Measurements from ENCODE around the gene SETD1A. TPM values are rescaled to one million over a fixed set of nuclear protein-coding genes. Genes with fewer than 3 reads are reported as not detected.
A peak's percentile ranks its signal among the peaks of the same experiment; 100 is the strongest.
"Not testable (repeated sequence)": the region's sequence is repeated elsewhere in the genome, so short reads cannot be mapped to it uniquely, and the experiment has no call there.

Gene SETD1A
- total and polyA plus RNA-seq, 7 experiments from 2014 or later = 1.3 to 47.2 (median 32.9) TPM

DNA sequence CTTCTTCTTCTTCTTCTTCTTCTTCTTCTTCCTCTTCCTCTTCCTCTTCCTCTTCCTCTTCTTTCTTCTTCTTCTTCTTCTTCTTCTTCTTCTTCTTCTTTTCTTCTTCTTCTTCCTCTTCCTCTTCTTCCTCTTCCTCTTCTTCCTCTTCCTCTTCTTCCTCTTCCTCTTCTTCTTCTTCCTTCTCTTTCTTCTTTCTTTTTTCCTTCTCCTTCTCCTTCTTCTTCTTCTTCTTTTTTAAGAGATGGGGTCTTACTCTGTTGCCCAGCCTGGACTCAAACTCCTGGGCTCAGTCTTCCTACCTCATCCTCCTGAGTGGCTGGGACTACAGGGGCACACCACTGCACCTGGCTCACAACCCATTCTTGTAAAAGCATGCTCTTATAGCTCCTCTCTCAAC is 55.7 kb downstream of the SETD1A start:
- H3K27me3 ChIP-seq (ENCODE audit: control insufficient read depth in 2 of 2, insufficient read depth in 2 of 2, low read length in 2 of 2); H3K4me1 ChIP-seq (ENCODE audit: control insufficient read depth in 2 of 2, insufficient read depth in 2 of 2, low read length in 2 of 2); H3K36me3 ChIP-seq (ENCODE audit: control insufficient read depth in 2 of 3, insufficient read depth in 3 of 3, low read length in 3 of 3); H3K9me3 Mint-ChIP-seq; H3K27ac Mint-ChIP-seq; H3K4me3 ChIP-seq (ENCODE audit: low read length); H3K9me3 ChIP-seq (ENCODE audit: control insufficient read depth in 2 of 3, low read length in 3 of 3); DNase-seq; H3K36me3 Mint-ChIP-seq; CTCF ChIA-PET; ATAC-seq; H3K27ac ChIP-seq (ENCODE audit: low read depth, low read length); POLR2A ChIA-PET; intact Hi-C loops (cut with micrococcal nuclease): not testable (repeated sequence)
- peaks cover 13 to 27% (median 20%) of the 10 kb centered on the region in 7 donors for H3K4me1 Mint-ChIP-seq
- peaks cover 0 to 56% (median 22%) of the 10 kb centered on the region in 5 donors for H3K27me3 Mint-ChIP-seq
- H3K4me3 Mint-ChIP-seq = peak overlapping the region in 3 of 10 donors; percentile 19 to 86 (median 65)

DNA sequence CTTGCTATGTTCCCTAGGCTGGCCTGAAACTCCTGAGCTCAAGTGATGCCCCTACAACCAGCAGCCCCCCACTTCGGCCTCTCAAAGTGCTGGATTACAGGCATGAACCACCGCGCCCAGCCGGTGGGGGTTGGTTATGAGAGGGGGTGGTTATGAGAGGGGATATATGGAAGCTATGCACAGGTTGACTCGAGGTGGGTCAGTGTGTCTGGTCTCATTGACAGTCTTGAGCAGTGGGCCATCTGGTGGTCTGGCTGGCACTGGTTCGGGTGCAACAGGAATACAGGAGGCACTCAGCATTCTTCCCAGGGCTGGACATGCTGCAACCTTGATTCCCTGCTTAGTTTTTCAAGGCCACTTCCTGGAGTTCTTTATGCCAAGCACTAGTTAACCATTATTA is 58.5 kb downstream of the SETD1A start:
- no peak overlapping the region for H3K4me3 ChIP-seq (ENCODE audit: low read length)
- no peaks in the 10 kb centered on the region for H3K36me3 ChIP-seq (ENCODE audit: control insufficient read depth in 2 of 3, insufficient read depth in 3 of 3, low read length in 3 of 3)
- Mint-ChIP-seq H3K9me3 (no peaks in the 10 kb centered on the region), H3K4me1 (peaks cover 0 to 17% (median 16%) of the 10 kb centered on the region in 7 donors), H3K36me3 (no peaks in the 10 kb centered on the region), H3K4me3 (no peak overlapping the region), H3K27me3 (peaks cover 0 to 36% (median 22%) of the 10 kb centered on the region in 5 donors), H3K27ac (no peak overlapping the region)
- CTCF ChIA-PET = no interaction called here
- H3K27me3 ChIP-seq (ENCODE audit: control insufficient read depth in 2 of 2, insufficient read depth in 2 of 2, low read length in 2 of 2) = no peaks in the 10 kb centered on the region
- H3K4me1 ChIP-seq (ENCODE audit: control insufficient read depth in 2 of 2, insufficient read depth in 2 of 2, low read length in 2 of 2) = peaks cover 2 to 4% of the 10 kb centered on the region in 2 donors
- H3K27ac ChIP-seq (ENCODE audit: low read depth, low read length) = no peak overlapping the region
- H3K9me3 ChIP-seq (ENCODE audit: control insufficient read depth in 2 of 3, low read length in 3 of 3) = no peaks in the 10 kb centered on the region
- POLR2A ChIA-PET = no interaction called here
- ATAC-seq (no peak), DNase-seq (no peak)
- intact Hi-C loops (cut with micrococcal nuclease) = no loop called here

DNA sequence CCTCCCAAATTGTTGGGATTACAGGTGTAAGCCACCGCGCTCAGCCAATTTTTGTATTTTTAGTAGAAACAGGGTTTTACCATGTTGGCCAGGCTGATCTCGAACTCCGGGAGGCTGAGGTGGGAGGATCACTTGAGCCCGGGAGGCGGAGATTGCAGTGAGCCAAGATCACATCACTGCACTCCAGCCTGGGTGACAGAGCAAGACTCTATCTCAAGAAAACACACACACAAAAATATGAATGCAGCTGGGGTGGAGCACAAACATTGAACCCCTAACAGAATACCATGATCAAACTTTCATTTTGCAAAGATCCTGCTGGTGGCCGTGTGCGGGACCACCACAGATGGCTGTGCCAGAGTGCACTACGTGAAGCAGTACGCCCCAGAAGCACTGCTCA is 60.2 kb downstream of the SETD1A start:
- H3K36me3 ChIP-seq (ENCODE audit: control insufficient read depth in 2 of 3, insufficient read depth in 3 of 3, low read length in 3 of 3); DNase-seq; H3K4me3 Mint-ChIP-seq; H3K27me3 ChIP-seq (ENCODE audit: control insufficient read depth in 2 of 2, insufficient read depth in 2 of 2, low read length in 2 of 2); H3K4me3 ChIP-seq (ENCODE audit: low read length); H3K36me3 Mint-ChIP-seq; CTCF ChIA-PET; H3K27ac Mint-ChIP-seq; POLR2A ChIA-PET; intact Hi-C loops (cut with micrococcal nuclease); H3K9me3 Mint-ChIP-seq; H3K27ac ChIP-seq (ENCODE audit: low read depth, low read length); H3K4me1 ChIP-seq (ENCODE audit: control insufficient read depth in 2 of 2, insufficient read depth in 2 of 2, low read length in 2 of 2); ATAC-seq; H3K9me3 ChIP-seq (ENCODE audit: control insufficient read depth in 2 of 3, low read length in 3 of 3): not testable (repeated sequence)
- Mint-ChIP-seq H3K27me3 (peaks cover 0 to 19% (median 12%) of the 10 kb centered on the region in 5 donors), H3K4me1 (peaks cover 0 to 10% (median 5%) of the 10 kb centered on the region in 7 donors)

DNA sequence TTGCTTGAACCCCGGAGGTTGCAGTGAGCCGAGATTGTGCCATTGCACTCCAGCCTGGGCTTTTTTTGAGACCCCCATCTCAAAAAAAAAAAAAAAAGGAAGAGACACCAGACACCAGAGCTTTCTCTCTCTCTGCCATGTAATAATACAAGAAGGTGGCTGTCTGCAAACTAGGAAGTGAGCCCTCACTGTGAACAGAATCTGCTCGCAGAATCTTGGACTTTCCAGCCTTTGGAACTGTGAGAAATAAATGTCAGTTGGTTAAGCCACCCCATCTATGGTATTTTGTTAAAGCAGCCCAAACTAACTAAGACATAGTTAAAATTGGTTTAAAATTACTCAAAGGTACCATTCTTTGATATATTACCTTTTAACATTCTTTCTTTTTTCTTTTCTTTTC is 63.0 kb downstream of the SETD1A start:
- Histone ChIP-seq H3K27ac (ENCODE audit: low read depth, low read length) (no peak overlapping the region), H3K36me3 (ENCODE audit: control insufficient read depth in 2 of 3, insufficient read depth in 3 of 3, low read length in 3 of 3) (no peaks in the 10 kb centered on the region), H3K27me3 (ENCODE audit: control insufficient read depth in 2 of 2, insufficient read depth in 2 of 2, low read length in 2 of 2) (no peaks in the 10 kb centered on the region), H3K9me3 (ENCODE audit: control insufficient read depth in 2 of 3, low read length in 3 of 3) (no peaks in the 10 kb centered on the region), H3K4me3 (ENCODE audit: low read length) (no peak overlapping the region), H3K4me1 (ENCODE audit: control insufficient read depth in 2 of 2, insufficient read depth in 2 of 2, low read length in 2 of 2) (no peaks in the 10 kb centered on the region)
- H3K27ac Mint-ChIP-seq = no peak overlapping the region
- H3K9me3 Mint-ChIP-seq = no peaks in the 10 kb centered on the region
- H3K4me1 Mint-ChIP-seq = peaks cover 0 to 10% (median 0%) of the 10 kb centered on the region in 7 donors
- DNase-seq (no peak), ATAC-seq (no peak)
- ChIA-PET POLR2A (interaction anchor here (0.6 to 0.7 kb wide), 3 partner anchors 14 to 489 kb away, joined by 3 to 4 read pairs (median 3); no protein-coding TSS in a partner anchor), CTCF (interaction anchor here (0.7 kb wide), 1 partner anchor 889 kb away, joined by 3 read pairs; no protein-coding TSS in a partner anchor)
- H3K27me3 Mint-ChIP-seq = peaks cover 0 to 3% (median 0%) of the 10 kb centered on the region in 5 donors
- H3K36me3 Mint-ChIP-seq = peaks cover 0 to 4% (median 0%) of the 10 kb centered on the region in 5 donors
- intact Hi-C loops (cut with micrococcal nuclease) = no loop called here
- H3K4me3 Mint-ChIP-seq = no peak overlapping the region

DNA sequence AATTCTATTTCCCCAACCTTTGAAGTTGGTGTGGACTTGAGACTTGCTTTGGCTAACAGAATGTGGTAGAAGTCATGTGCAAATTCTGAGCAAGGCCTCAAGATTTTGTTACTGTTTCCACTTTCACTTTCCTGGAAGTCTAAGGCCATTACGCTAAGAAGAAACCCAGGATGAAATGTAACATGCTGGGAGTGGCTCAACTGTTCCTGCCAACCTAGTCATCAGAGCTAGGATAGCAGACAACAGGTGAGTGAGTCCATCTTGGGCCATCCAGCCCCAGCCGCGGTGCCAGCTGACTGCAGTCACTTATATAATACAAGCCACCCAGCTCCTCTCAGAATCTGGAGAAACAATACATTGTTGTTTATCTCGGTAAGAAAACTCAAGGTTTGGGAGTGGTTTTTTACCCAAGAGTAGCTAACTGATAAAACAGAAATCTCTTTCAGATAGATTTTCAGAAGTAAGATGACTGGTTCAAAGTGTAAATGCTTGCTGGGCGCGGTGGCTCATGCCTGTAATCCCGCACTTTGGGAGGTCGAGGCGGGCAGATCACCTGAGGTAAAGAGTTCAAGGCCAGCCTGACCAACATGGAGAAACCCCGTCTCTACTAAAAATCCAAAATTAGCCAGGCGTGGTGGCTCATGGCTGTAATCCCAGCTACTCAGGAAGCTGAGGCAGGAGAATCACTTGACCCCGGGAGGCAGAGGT is 65.1 kb downstream of the SETD1A start:
- Histone ChIP-seq H3K36me3 (ENCODE audit: control insufficient read depth in 2 of 3, insufficient read depth in 3 of 3, low read length in 3 of 3) (no peaks in the 10 kb centered on the region), H3K4me1 (ENCODE audit: control insufficient read depth in 2 of 2, insufficient read depth in 2 of 2, low read length in 2 of 2) (no peaks in the 10 kb centered on the region), H3K4me3 (ENCODE audit: low read length) (no peak overlapping the region), H3K9me3 (ENCODE audit: control insufficient read depth in 2 of 3, low read length in 3 of 3) (no peaks in the 10 kb centered on the region), H3K27ac (ENCODE audit: low read depth, low read length) (no peak overlapping the region), H3K27me3 (ENCODE audit: control insufficient read depth in 2 of 2, insufficient read depth in 2 of 2, low read length in 2 of 2) (no peaks in the 10 kb centered on the region)
- Mint-ChIP-seq H3K27ac (peak overlapping the region in 1 of 9 donors; percentile 79), H3K4me3 (peak overlapping the region in 1 of 10 donors; percentile 17), H3K36me3 (peaks cover 0 to 4% (median 0%) of the 10 kb centered on the region in 5 donors), H3K9me3 (peaks cover 0 to 2% (median 0%) of the 10 kb centered on the region in 11 donors), H3K27me3 (no peaks in the 10 kb centered on the region), H3K4me1 (peaks cover 0 to 10% (median 0%) of the 10 kb centered on the region in 7 donors)
- ChIA-PET CTCF (no interaction called here), POLR2A (interaction anchor here (0.5 to 0.9 kb wide), 2 partner anchors 16 to 74 kb away, joined by 3 read pairs; no protein-coding TSS in a partner anchor)
- ATAC-seq (no peak), DNase-seq (no peak)
- intact Hi-C loops (cut with micrococcal nuclease) = no loop called here

DNA sequence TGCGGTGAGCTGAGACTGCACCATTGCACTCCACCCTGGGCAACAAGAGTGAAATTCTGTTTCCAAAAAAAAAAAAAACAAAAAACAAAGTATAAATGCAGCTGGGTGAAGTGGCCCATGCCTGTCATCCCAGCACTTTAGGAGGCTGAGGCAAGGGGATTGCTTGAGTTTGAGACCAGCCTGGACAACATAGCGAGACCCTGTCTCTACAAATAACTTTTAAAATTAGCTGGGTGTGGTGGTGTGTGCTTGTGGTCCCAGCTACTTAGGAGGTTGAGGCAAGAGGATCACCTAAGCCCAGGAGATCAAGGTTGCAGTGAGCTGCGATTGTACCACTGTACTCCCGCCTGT is 65.7 kb downstream of the SETD1A start:
- peaks cover 0 to 10% (median 0%) of the 10 kb centered on the region in 7 donors for H3K4me1 Mint-ChIP-seq
- no peaks in the 10 kb centered on the region for H3K27me3 Mint-ChIP-seq
- H3K27ac ChIP-seq (ENCODE audit: low read depth, low read length) = no peak overlapping the region
- no peak for DNase-seq
- H3K9me3 Mint-ChIP-seq = peaks cover 0 to 2% (median 0%) of the 10 kb centered on the region in 11 donors
- H3K4me1 ChIP-seq (ENCODE audit: control insufficient read depth in 2 of 2, insufficient read depth in 2 of 2, low read length in 2 of 2) = no peaks in the 10 kb centered on the region
- intact Hi-C loops (cut with micrococcal nuclease) = no loop called here
- H3K27me3 ChIP-seq (ENCODE audit: control insufficient read depth in 2 of 2, insufficient read depth in 2 of 2, low read length in 2 of 2) = no peaks in the 10 kb centered on the region
- ChIA-PET CTCF (no interaction called here), POLR2A (interaction anchor here (0.5 to 0.9 kb wide), 3 partner anchors 16 to 178 kb away, joined by 3 read pairs; no protein-coding TSS in a partner anchor)
- peaks cover 0 to 4% (median 0%) of the 10 kb centered on the region in 5 donors for H3K36me3 Mint-ChIP-seq
- H3K36me3 ChIP-seq (ENCODE audit: control insufficient read depth in 2 of 3, insufficient read depth in 3 of 3, low read length in 3 of 3) = no peaks in the 10 kb centered on the region
- H3K27ac Mint-ChIP-seq = no peak overlapping the region
- no peak overlapping the region for H3K4me3 ChIP-seq (ENCODE audit: low read length)
- H3K9me3 ChIP-seq (ENCODE audit: control insufficient read depth in 2 of 3, low read length in 3 of 3) = no peaks in the 10 kb centered on the region
- ATAC-seq = no peak
- H3K4me3 Mint-ChIP-seq = no peak overlapping the region
